NCI-H2196 treated with DMSO at 0.1 percent for 48 hours (cell line): ENCODE data around the gene PRCC.

Source experiments
- DNase-seq: peaks from one replicate; lab custom pipeline; 2025; ENCODE audit not compliant: unreplicated experiment; lab: John Stamatoyannopoulos, UW

PRCC gene

DNA sequence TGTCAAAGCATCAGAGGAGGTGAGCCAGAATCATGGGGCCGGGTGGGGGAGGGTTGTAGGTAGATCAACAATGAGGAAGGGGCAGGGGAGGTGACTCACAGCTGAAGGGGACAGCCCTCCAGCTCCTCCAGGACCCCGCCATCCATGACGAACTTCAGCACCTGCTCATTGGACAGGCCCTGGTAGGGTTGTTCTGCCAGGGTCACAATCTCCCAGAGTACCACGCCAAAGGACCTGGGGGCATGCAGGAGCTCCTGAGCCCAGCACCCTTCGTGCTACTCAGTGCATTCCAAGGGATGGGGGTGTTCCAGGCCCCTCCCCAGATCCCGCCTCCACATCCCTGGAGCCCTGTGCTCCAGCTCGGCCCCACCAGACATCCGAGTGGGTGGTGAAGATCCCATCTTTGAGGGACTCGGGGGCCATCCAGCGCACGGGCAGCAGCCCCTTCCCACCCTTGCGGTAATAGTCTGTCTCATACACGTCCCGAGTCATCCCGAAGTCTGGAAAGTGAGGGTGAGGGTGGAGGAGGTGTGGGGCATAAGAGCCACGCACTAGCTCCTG lies 74.0 kb downstream of the PRCC start:
- DNase-seq: no peak

DNA sequence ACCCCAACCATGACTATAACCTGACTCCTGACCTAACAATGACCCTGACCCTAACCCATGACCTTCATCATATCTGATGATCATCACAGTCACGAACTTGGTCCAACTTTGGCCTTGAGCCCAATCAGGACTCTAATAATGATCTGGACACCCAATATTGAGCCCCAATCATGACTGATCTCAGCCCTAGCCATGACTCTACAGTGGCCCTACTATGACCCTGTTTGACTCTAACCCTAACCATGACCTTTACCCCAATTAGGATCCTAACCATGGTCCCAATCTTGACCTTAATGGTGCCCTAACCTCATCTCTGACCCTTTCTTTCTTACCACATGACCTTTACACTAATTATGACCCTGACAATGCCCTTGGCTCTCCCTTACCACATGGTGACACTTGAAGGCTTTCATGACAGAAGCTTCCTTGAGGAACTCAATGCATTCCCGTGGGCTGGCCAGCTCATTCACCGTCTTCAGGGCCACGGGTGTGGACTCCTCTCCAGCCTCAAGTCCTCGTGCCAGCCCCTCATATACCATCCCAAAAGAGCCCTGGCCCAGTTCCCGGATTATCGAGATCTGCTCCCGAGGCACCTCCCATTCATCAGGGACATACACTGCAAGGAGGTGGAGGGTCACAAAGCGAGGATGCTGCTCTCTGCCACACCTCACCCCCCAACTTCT lies 75.4 kb downstream of the PRCC start:
- DNase-seq: no peak

DNA sequence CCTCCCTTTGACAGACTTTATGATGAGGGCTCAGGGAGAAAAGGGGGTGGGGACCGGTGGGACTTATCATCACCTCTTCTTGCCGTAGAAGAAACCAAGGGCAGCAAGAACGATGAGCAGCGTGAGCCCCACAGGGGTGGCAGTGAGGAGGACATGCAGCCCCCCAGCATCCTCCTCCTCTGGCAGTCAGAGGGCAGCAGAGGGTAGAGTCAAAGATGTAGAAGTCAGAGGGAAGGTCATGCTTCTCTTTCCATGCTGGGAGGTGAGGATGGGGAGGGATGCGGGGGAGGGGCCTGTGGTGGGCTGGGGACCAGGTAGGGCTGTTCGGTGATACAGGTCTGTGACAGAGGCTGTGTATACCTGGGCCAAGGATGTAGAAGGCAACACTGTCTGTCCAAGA lies 76.8 kb downstream of the PRCC start:
- no peak for DNase-seq

DNA sequence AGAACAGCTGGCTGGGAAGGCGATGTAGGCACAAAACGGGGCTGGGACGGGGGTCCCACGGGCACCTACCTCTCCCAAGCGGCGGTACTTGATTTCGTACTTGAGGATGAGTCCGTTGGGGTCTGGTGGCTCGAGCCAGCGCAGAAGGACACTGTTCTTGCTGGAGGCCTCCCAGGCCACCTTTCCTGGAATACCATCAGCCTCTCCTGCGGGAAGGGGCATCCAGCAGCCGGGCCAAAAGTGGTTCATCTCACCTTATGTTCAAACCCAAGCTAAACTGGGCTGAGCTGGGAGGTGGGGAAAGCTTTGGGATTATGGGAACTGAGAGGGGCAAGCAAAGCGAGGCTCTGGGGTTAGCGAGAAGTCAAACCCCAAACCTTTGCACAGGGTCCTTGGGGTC lies 77.3 kb downstream of the PRCC start:
- DNase-seq: no peak

DNA sequence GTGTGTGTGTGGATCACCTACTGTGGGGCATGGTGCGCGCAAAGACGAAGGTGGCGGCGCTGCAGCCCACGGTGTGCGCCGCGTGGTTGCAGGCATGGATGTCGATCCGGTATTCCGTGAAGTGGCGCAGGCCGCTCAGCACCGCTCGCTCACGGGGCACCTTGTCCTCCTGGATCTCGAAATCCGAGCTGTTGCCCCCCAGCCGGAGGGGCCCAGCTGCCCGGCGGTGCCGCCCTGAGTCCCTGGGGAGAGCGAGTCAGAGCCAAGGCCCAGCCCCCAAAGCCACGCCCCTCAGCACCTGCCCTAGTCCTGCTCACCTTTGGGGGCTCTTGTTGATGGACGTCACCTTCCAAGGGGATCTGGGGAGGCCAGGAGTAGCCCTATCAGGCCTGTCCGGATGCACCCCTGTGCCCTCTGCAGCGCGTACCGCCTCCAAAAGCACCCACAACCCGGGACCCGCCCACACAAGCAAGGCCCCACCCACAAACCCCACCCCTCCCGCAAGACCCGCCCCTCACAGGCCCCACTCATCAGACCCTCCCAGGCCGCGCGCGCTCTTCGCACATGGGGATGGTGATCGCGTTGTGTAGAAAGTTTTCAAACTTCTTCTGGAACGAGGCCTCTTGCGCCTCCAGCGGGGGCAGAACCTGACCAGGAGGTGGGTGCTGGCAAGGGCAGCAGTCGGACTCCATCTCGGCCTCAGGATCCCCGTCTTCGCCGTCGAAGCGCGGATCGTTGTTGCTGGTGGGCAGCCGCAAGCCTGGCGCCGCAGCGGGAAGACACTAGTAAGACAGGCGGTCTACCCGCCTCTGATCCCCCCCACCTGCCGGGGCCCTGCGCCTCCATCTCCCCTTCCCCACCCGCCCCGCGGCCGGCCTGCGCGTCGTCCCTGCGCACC lies 78.0 kb downstream of the PRCC start:
- no peak for DNase-seq

DNA sequence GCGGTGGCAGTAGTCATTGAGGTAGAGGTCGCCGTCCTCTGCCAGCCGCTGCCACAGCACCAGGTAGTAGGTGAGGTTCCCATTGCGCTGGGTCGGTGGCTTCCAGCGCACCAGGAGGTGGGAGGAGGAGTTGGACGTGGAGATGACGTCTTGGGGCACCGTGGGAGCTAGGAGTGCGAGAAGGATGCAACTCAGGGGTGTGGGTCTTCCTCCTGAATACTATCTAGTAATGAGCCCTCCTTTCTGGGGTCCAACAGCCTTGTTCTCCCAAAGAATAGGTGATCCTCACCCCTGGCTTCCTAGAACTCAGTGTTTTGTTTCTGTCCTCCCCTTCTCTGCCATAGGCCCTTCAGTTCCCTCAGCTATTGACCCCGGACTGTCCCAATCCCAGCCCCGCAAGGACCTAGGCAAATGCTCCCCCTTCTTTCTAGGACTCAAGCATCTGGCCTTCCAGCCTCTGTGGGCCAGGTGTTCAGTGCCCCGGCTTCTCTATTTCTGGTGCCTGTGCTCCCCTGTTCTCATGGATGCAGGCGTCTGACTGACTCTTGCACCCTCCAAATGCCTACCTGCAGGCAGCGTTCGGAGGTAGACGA lies 78.7 kb downstream of the PRCC start:
- no peak for DNase-seq

DNA sequence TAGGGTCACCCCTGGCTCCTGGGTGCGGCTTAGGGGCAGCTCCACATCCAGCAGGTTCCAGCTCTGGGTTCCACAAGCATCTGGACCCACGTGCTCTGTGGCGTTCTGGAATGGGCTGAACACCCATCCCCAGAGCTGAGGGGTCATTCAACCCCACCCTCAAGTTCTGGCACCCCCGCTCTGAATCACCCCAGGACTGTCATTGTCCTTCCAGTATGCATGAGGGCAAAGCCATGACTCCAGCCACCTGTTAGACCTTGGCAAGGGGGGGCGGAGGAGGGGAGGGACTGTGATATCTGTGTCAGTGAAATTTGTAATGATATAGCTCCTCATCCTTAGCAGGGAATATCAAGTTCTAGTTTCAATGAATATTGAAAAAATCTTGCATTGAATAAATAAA lies 79.3 kb downstream of the PRCC start:
- no peak for DNase-seq

DNA sequence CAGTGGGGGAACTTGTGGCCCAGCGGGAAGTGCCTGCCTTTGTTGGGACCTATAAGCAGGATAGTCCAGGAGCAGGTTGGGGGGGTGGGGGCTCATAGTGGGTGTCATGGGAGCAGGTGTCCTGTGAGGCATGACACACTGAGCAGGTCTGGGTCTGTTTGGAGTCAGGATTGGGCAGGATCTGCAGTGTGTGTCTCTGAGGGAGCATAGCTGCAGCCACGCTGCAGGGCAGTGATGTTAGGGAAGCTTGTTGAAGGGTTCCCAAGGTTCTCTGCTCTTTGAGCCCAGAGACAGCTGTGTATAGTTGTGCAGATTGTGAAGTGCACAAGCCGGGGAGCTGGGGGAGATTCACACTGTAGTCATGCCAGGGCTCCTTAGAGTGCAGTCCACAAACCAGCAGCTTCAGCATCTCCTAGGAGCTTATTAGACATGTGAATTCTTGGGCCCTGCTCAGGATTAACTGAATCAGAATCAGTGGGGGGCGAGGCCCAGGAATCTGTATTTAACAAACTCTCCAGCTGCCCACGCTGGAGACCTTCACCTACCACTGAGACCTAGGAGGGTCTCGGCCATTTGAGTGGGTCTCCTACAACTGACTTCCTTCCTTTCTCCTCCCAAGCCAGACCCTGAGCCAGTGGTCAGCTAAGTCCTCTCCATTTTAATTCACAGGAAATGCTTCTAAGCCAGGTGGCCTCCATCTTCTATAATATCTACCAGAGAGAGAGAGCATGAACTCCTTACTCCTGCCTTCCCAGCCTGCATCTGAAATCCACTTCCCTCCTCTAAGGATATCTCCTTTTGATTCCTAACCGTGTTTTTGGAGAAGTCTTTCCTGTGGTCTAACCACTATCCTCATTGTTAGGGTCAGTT lies 80.5 kb downstream of the PRCC start:
- no peak for DNase-seq

DNA sequence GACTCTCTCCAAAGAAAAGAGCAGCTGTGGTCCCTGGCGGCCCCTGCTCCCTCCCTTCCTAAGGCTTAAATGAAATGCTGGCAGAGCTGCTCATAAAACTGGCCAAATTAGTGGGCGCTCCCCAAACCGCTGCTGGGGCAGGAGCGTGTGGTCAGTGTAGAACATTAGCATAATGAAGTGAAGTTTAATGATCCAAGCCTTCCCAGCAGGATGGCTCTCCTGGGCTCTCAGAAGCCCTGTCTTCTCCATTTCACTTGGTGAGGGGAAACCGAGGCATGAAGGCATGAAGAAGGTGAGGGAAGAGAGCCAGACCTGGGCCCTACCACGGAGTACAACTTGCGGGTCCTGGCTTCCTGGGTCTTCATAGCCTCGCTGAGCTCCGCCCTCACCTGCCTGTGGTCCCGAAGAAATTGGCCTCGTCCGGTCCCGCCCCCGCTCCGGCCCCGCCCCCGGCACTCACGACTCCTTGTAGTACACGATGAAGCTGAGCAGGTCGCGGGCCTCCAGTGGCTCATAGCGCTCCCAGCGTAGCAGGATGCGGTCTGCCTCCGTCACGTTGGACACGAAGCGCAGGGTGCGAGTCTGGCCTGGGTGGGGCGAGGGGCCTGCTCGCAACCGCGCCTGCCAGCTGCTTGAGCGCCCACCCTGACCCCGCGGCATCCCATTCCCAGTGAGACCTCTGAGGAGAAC lies 81.3 kb downstream of the PRCC start:
- DNase-seq: no peak

DNA sequence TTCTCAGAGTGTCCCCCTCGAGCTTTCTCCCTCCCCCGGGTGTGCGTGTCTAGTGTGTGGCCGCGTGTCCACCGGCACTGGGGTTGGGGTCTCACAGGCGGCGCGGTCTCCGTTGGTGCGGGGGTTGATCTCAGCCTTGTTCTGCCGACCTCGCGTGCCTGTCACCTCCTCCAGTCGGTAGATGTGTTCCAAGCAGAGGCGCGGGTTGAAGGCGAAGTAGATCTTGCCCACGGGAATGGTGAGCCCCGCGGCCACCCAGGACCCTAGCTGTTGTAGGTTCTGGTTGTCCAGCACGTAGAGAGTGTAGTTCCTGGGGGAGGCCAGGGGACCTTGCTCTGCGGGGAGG lies 81.8 kb downstream of the PRCC start:
- DNase-seq: no peak
